Inflammatory macrophage treated with lipopolysaccharide for 4 hours (primary cell): ENCODE data around the gene ZNF782.
"Not testable (repeated sequence)": the region's sequence is repeated elsewhere in the genome, so short reads cannot be mapped to it uniquely, and the experiment has no call there.

Experiments used
- DNase-seq: peaks from one replicate; pipeline ENCODE4 v3.0.0-alpha.2; 2020

The ZNF782 gene

DNA sequence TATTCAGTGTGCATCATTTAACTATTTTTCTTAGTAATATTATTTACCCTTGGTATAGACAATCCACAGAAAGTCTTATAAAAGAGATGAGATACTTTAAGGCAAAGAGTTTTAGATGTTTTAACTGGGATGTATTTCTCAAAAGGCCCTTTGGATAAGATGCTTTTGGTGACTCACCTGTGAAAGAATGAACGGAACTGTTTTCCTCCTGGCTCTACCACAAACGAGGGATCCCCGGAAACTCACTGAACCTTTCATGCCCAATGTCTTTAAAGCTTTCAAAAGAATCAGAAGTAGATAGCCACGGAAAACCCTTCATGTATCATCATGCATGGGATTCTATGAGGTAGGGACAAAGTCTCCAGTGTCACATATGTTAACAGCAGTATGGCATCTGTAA is 1.6 kb downstream of the ZNF782 start:
- no peak for DNase-seq

GRCh38 chr9:96844040-96844439 is 10.3 kb downstream of the ZNF782 start:
- no peak for DNase-seq

GRCh38 chr9:96818533-96818932 is 35.8 kb downstream of the ZNF782 start:
- no peak for DNase-seq

GRCh38 chr9:96817973-96818372 is 36.3 kb downstream of the ZNF782 start:
- DNase-seq: no peak

DNA sequence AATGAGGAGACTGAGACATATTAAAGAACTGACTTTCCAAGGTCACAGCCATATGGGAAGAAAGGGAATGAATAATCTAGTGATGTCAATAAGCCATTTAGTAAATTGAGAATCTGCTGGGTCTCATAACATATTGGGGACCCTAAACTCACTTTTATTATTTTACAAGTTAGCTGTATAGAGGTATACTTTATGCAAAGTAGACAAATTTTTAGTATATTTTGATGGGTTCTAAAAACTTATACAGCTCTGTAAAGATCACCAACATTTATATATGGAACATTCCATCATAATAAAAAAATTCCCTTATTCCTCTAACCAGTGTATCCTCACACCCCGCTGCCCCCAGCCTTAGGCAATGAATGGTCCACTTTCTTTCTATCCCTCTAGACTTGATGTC is 40.7 kb downstream of the ZNF782 start:
- DNase-seq: no peak

GRCh38 chr9:96798959-96799358 is 55.4 kb downstream of the ZNF782 start:
- DNase-seq: not testable (repeated sequence)

DNA sequence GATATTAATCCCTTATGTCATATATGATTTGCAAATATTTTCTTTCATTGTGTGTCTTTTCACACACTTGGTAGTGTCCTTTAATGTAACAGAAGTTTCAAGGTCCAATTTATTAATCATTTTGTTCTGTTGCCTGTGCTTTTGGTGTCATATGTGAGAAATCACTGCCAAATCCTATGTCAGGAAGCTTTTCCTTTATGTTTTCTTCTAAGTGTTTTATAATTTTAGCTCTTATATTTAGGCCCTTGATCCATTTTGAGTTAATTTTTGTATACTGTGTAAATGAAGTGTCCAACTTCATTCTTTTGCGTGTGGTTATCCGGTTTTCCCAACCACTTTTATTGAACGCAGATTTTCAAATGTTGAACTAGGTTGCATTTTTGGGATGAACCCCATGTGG is 70.3 kb downstream of the ZNF782 start:
- no peak for DNase-seq

- no peak for DNase-seq
Observed at GRCh38 chr9:96782235-96782634, 72.1 kb downstream of the ZNF782 start.

DNA sequence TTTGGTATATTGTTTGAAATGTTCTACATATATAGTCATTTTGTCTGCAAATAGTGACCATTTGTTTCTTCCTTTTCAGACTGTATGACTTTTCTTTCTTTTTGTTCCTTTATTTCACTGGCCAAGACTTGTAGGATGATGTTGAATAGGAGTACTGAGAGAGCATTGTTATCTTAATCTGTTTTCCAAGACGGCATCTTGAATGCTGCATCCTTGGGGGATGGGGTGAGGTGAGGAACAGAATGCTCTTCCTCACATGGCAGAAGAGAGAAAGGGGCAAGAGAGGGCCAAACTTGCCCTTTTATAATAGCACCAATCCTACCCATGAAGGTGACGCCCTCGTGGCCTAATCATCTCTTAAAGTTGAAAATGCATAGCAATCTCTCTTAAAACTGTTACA is 72.8 kb downstream of the ZNF782 start:
- no peak for DNase-seq

- DNase-seq: no peak
Observed at GRCh38 chr9:96779089-96779488, 75.2 kb downstream of the ZNF782 start.

DNA sequence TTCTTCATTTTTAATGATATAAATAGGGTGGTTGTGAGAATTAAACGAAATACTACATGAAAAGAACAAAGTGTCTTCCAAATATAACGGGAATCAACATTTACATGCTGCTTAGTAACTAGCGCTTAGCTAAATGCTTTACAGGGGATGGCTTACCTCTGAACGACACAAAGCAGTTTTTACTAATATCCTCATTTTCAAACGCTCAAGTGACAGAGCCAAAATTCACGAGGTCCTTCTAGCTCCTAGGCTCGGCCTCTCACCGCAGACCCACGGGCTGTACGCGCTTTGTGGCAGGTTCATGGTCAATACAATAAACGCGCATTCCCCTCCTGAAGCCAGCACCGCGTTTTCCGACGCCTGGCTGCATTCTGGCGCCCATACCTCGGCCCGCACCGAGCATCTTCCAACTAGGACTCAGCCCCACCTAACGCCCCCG is 76.9 kb downstream of the ZNF782 start:
- no peak for DNase-seq

DNA sequence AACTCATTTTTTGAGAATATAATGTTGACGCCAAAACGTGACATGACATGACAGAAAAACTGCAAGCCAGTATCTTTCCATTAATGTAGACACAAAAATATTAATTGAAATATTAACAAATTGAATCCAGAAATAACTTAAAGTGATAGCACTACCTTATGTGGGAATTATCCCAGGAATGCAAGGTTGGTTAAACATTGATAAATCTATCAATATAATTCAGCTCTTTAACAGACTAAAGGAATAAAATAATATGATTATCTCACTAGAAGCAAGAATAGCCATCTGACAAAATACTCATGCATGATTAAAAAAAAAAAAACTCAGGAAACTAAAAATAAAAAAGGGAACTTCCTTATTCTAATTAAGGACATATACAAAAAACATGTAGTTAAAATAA is 83.2 kb downstream of the ZNF782 start:
- DNase-seq: no peak

GRCh38 chr9:96769989-96770388 is 84.3 kb downstream of the ZNF782 start:
- DNase-seq: no peak
